Liver (tissue), 9 donors: ENCODE results near the gene DLK1. TPM values are rescaled to one million over a fixed set of nuclear protein-coding genes. Genes with fewer than 3 reads are reported as not detected.

Source experiments
- DNase-seq: peaks from one replicate; pipeline ENCODE4 v3.0.0-alpha.2; 2017; ENCODE audit warnings: low spot score
- H3K27ac ChIP-seq, 2 donors: one replicate each; pipeline ENCODE4 v1.7.0; 2013; ENCODE audit warnings: inconsistent platforms in 2 of 2, low read length in 2 of 2, control low read depth in 1 of 2, low read depth in 1 of 2, mild to moderate bottlenecking in 1 of 2
- H3K27me3 ChIP-seq, 4 donors: one replicate each; pipeline versions ENCODE4 v1.6.1 to v1.7.0; 2013; ENCODE audit warnings: low read length in 3 of 4, inconsistent platforms in 1 of 4, mild to moderate bottlenecking in 1 of 4, moderate library complexity in 1 of 4; ENCODE audit not compliant: control insufficient read depth in 4 of 4, insufficient read depth in 4 of 4
- H3K36me3 ChIP-seq, 4 donors: one replicate each; pipeline versions ENCODE4 v1.6.1 to v1.7.0; 2013; ENCODE audit warnings: low read length in 3 of 4, mild to moderate bottlenecking in 3 of 4, low read depth in 1 of 4, moderate library complexity in 1 of 4; ENCODE audit not compliant: control insufficient read depth in 4 of 4, insufficient read depth in 3 of 4
- H3K4me1 ChIP-seq, 4 donors: one replicate each; pipeline versions ENCODE4 v1.6.1 to v1.7.0; 2013; ENCODE audit warnings: low read length in 3 of 4, mild to moderate bottlenecking in 3 of 4, moderate library complexity in 1 of 4; ENCODE audit not compliant: control insufficient read depth in 4 of 4, insufficient read depth in 4 of 4
- H3K4me3 ChIP-seq, 3 donors: one replicate each; pipeline versions ENCODE4 v1.6.1 to v1.7.0; 2013; ENCODE audit warnings: low read length in 3 of 3, control low read depth in 1 of 3, low read depth in 1 of 3, mild to moderate bottlenecking in 1 of 3
- H3K9ac ChIP-seq, 2 donors: one replicate each; pipeline ENCODE4 v1.7.0; 2013; ENCODE audit warnings: low read length in 2 of 2, mild to moderate bottlenecking in 2 of 2, moderate library complexity in 2 of 2, control low read depth in 1 of 2, low read depth in 1 of 2
- H3K9me3 ChIP-seq, 4 donors: one replicate each; pipeline versions ENCODE4 v1.6.1 to v1.7.0; 2013; ENCODE audit warnings: low read length in 3 of 4; ENCODE audit not compliant: control insufficient read depth in 4 of 4
- ATF3 ChIP-seq: IDR thresholded peaks from 2 replicates; pipeline ENCODE4 v1.6.1; 2016; ENCODE audit warnings: antibody characterized with exemption
- CTCF ChIP-seq: fragments of 150-350 bp; IDR thresholded peaks from 2 replicates; pipeline ENCODE4 v1.5.1; 2017; ENCODE audit warnings: improper control_type of control experiment, low read depth, low read length; ENCODE audit not compliant: missing input control
- EGR1 ChIP-seq, 2 donors: IDR thresholded peaks; 2 replicates each; pipeline ENCODE4 v1.6.1; 2016 to 2018; ENCODE audit warnings: antibody characterized with exemption in 2 of 2, low read depth in 2 of 2
- FOXA1 ChIP-seq: IDR thresholded peaks from 2 replicates; pipeline ENCODE4 v1.6.1; 2016; ENCODE audit warnings: antibody characterized with exemption
- FOXA2 ChIP-seq: IDR thresholded peaks from 2 replicates; pipeline ENCODE4 v1.6.1; 2016; ENCODE audit warnings: antibody characterized with exemption
- GABPA ChIP-seq, 2 donors: IDR thresholded peaks in 1 of 2; conservative IDR thresholded peaks in 1 of 2; 2 replicates each; pipeline ENCODE4 v1.6.1; 2016; ENCODE audit warnings: antibody characterized with exemption in 2 of 2, mild to moderate bottlenecking in 1 of 2, moderate library complexity in 1 of 2
- HNF4A ChIP-seq, 2 donors: conservative IDR thresholded peaks; 2 replicates each; pipeline ENCODE4 v1.6.1; 2016; ENCODE audit warnings: antibody characterized with exemption in 2 of 2, mild to moderate bottlenecking in 2 of 2
- HNF4G ChIP-seq: IDR thresholded peaks from 2 replicates; pipeline ENCODE4 v1.6.1; 2016; ENCODE audit warnings: antibody characterized with exemption
- JUND ChIP-seq, 2 donors: IDR thresholded peaks; 2 replicates each; pipeline ENCODE4 v1.6.1; 2016; ENCODE audit warnings: antibody characterized with exemption in 2 of 2
- MAX ChIP-seq: IDR thresholded peaks from 2 replicates; pipeline ENCODE4 v1.6.1; 2016; ENCODE audit warnings: antibody characterized with exemption
- NR2F2 ChIP-seq: IDR thresholded peaks from 2 replicates; pipeline ENCODE4 v1.6.1; 2016; ENCODE audit warnings: antibody characterized with exemption
- REST ChIP-seq: IDR thresholded peaks from 2 replicates; pipeline ENCODE4 v1.6.1; 2016; ENCODE audit warnings: antibody characterized with exemption, mild to moderate bottlenecking
- SP1 ChIP-seq: IDR thresholded peaks from 2 replicates; pipeline ENCODE4 v1.6.1; 2018; ENCODE audit warnings: antibody characterized with exemption, mild to moderate bottlenecking
- TAF1 ChIP-seq: conservative IDR thresholded peaks from 2 replicates; pipeline ENCODE4 v1.6.1; 2016; ENCODE audit warnings: antibody characterized with exemption, mild to moderate bottlenecking
- YY1 ChIP-seq: IDR thresholded peaks from 2 replicates; pipeline ENCODE4 v1.6.1; 2016; ENCODE audit warnings: antibody characterized with exemption, mild to moderate bottlenecking
- ZBTB33 ChIP-seq: IDR thresholded peaks from 2 replicates; pipeline ENCODE4 v1.6.1; 2016; ENCODE audit warnings: antibody characterized with exemption
- WGBS: extraction: QIAGEN DNeasy Blood & Tissue Kit; methylation state at CpG from one replicate; pipeline ENCODE4 v1.1.7; 2013; 5-methylcytosine and 5-hydroxymethylcytosine counted together
- polyA plus RNA-seq, 2 donors: library from polyadenylated mRNA; stranded (reverse) in 1 of 2; unstranded in 1 of 2; fragments of 200-250 nt in 1 of 2; fragments of >200 nt in 1 of 2; fragmentation: Nextera tagmentation in 1 of 2; extraction: Ambion mirVana in 1 of 2; gene quantifications; one replicate each; pipeline versions ENCODE4 v1.2.1 to v1.2.3, GENCODE V29; 2013 to 2015
- total RNA-seq, 2 donors: library from RNA; depleted of rRNA; stranded (reverse); fragments of >200 nt; gene quantifications; one replicate each; pipeline ENCODE4 v1.2.3, GENCODE V29; 2014
- donor health status: healthy.
- donor health status: healthy.
- donor health status: healthy.
- donor health status: healthy.
- donor health status: healthy.

The DLK1 gene
- total and polyA plus RNA-seq, 4 donors, result 0.42 to 331 (median 1.8) TPM; not detected in 1

DNA sequence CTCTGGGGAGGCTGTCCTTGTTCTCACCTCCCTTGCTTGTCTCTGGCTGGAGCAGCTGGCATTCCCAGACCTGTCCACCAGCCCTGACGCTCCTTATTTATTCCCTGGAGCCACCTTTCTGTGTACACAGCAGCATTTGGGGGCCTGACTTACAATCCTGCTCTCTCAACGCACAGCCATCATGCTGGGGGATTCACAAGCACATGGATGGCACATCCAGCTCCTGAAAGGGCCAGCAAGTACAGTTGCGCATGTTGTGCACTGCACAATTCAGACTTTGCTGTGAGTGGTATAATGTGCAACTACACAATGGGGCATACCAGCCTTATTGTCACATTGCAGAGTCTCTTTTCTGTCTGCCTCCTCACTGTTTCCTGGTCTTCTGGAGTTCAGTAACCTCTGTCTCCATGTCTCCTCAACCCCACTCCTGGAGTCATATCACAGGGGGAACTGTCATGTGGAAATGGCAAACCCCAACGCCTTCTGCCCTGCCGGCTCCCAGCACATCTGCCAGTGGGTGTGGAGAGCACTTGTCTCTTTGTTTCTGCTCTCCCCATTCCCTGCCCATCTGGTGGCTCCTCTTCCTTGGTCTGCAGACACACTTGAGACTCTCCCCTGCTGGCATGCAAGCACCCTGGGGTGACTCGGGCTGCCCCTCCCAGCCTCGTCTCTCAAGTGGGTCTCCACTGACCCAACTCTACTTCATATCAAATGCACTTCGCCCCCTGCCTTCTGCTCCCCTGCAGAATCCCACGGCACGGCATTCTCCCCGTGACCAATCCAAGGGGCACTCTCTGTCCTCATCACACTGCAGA is 58.0 kb downstream of the DLK1 start:
- TF ChIP-seq MAX (no peak), CTCF (no peak), HNF4G (no peak), ATF3 (no peak), FOXA1 (no peak), REST (no peak), GABPA (IDR thresholded peaks at IDR 0.05 in 1 of 2, conservative IDR thresholded peaks at IDR 0.05 in 1 of 2) (no peak), FOXA2 (no peak)
- Histone ChIP-seq H3K9ac (no peak overlapping the region), H3K4me3 (no peak overlapping the region), H3K9me3 (no peaks in the 10 kb centered on the region), H3K4me1 (no peaks in the 10 kb centered on the region), H3K27me3 (peaks cover 0 to 2% (median 0%) of the 10 kb centered on the region in 4 donors), H3K27ac (no peak overlapping the region), H3K36me3 (no peaks in the 10 kb centered on the region)
- DNase-seq, result no peak
- 86% methylated on average over 11 of the region's 11 CpGs for WGBS

DNA sequence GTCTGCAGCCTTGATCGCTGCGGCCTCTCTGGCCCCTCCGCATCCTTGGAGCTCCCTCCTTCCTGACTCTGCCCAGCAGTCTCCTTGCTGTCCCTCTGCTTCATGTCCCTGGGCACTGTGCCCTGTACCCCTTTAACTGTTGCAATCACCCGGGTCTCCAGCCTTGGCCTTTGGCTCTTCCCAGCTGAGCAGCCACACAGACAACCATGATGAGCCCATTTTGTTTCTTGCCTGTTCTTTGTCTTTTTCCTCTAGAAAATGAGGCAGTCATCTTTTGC is 58.6 kb downstream of the DLK1 start:
- Histone ChIP-seq H3K4me1 (no peaks in the 10 kb centered on the region), H3K4me3 (no peak overlapping the region), H3K36me3 (no peaks in the 10 kb centered on the region), H3K9me3 (no peaks in the 10 kb centered on the region), H3K27me3 (peaks cover 0 to 2% (median 0%) of the 10 kb centered on the region in 4 donors), H3K9ac (no peak overlapping the region), H3K27ac (no peak overlapping the region)
- 85% methylated on average over 4 of the region's 4 CpGs for WGBS
- TF ChIP-seq JUND (IDR thresholded peaks at IDR 0.05), result no peak
- no peak for TF ChIP-seq MAX
- no peak for TF ChIP-seq CTCF
- no peak for TF ChIP-seq FOXA1
- TF ChIP-seq ZBTB33, result no peak
- no peak for TF ChIP-seq EGR1 (IDR thresholded peaks at IDR 0.05; ENCODE audit: low read depth in 2 of 2)
- TF ChIP-seq HNF4A (conservative IDR thresholded peaks at IDR 0.05), result no peak
- no peak for TF ChIP-seq ATF3
- no peak for TF ChIP-seq NR2F2
- TF ChIP-seq YY1, result no peak
- no peak for TF ChIP-seq SP1
- TF ChIP-seq HNF4G, result no peak
- TF ChIP-seq TAF1, result no peak
- no peak for DNase-seq
